OCI-LY7 (cell line): ENCODE results near the gene RGS10. TPM values are rescaled to one million over a fixed set of nuclear protein-coding genes. Genes with fewer than 3 reads are reported as not detected.

ENCODE experiments used
- BruUV-seq: library from RNA; stranded (reverse); fragments of 400-500 nt; replicated peaks from 2 replicates; lab custom pipeline; 2021; lab: Mats Ljungman, UMichigan
- CTCF ChIA-PET: fragments of 300-600 bp; sonication (Branson Sonifier 250); formaldehyde crosslinking; loops from one replicate; lab custom pipeline; 2022; ENCODE audit warnings: antibody characterized with exemption; ENCODE audit not compliant: unreplicated experiment; lab: Charles Lee
- POLR2A ChIA-PET: fragments of 300-600 bp; sonication (Branson Sonifier 250); formaldehyde crosslinking; loops from one replicate; lab custom pipeline; 2022; ENCODE audit warnings: antibody characterized with exemption; lab: Charles Lee
- DNase-seq: peaks from one replicate; pipeline ENCODE4 v3.0.0-alpha.2; 2015; ENCODE audit warnings: low spot score
- H2AFZ ChIP-seq: fragments of 200-600 bp; sonication (generic), shearing (Covaris generic); 2 replicates; pipeline ENCODE4 v1.6.1; 2014; ENCODE audit warnings: mild to moderate bottlenecking, antibody characterized with exemption, low read length, moderate library complexity
- H3K27ac ChIP-seq: fragments of 200-600 bp; sonication (generic); 2 replicates; pipeline ENCODE4 v1.5.1; 2014; ENCODE audit warnings: mixed run types, low read depth, mild to moderate bottlenecking, moderate library complexity, low read length, inconsistent platforms; ENCODE audit not compliant: poor library complexity, severe bottlenecking
- H3K36me3 ChIP-seq: fragments of 200-600 bp; sonication (generic); 2 replicates; pipeline ENCODE4 v1.6.1; 2014; ENCODE audit warnings: mild to moderate bottlenecking, antibody characterized with exemption, low read length, moderate library complexity, mixed read lengths; ENCODE audit not compliant: insufficient read depth
- H3K4me1 ChIP-seq: fragments of 200-600 bp; sonication (generic); 2 replicates; pipeline ENCODE4 v1.5.1; 2014; ENCODE audit warnings: mild to moderate bottlenecking, low read length; ENCODE audit not compliant: insufficient read depth, poor library complexity, severe bottlenecking
- H3K4me2 ChIP-seq: fragments of 200-600 bp; sonication (generic); 2 replicates; pipeline ENCODE4 v1.6.1; 2014; ENCODE audit warnings: mild to moderate bottlenecking, low read length
- H3K4me3 ChIP-seq: fragments of 200-600 bp; sonication (generic); 2 replicates; pipeline ENCODE4 v1.5.1; 2014; ENCODE audit warnings: mild to moderate bottlenecking, low read depth, low read length; ENCODE audit not compliant: poor library complexity, severe bottlenecking
- H3K79me2 ChIP-seq: fragments of 200-600 bp; sonication (generic); 2 replicates; pipeline ENCODE4 v1.6.1; 2016; ENCODE audit warnings: low read depth, mild to moderate bottlenecking, low read length, moderate library complexity, mixed read lengths; ENCODE audit not compliant: insufficient read depth
- H3K9me2 ChIP-seq: fragments of 200-600 bp; sonication (generic); 2 replicates; pipeline ENCODE4 v1.6.1; 2016; ENCODE audit warnings: mild to moderate bottlenecking, low read length, mixed read lengths; ENCODE audit not compliant: insufficient read depth
- H3K9me3 ChIP-seq: fragments of 200-600 bp; sonication (generic); 2 replicates; pipeline ENCODE4 v1.6.1; 2014; ENCODE audit warnings: mild to moderate bottlenecking, mixed run types, low read length, mixed read lengths
- H4K20me1 ChIP-seq: fragments of 200-600 bp; sonication (generic); 2 replicates; pipeline ENCODE4 v1.6.1; 2014; ENCODE audit warnings: mild to moderate bottlenecking, antibody characterized with exemption, low read length, moderate library complexity, mixed read lengths; ENCODE audit not compliant: insufficient read depth
- EZH2phosphoT487 ChIP-seq: fragments of 200-600 bp; sonication (generic); IDR thresholded peaks from 2 replicates; pipeline ENCODE4 v1.6.1; 2018; ENCODE audit warnings: low read depth, borderline replicate concordance, mild to moderate bottlenecking, mixed run types, antibody characterized with exemption, low read length, moderate library complexity, mixed read lengths
- intact Hi-C: fragments of 100-400 bp; cut with micrococcal nuclease; formaldehyde crosslinking; loops from one replicate; pipeline ENCODE4 v1.10.0; 2022; ENCODE audit not compliant: unreplicated experiment
- total RNA-seq, 2 experiments: library from RNA; depleted of rRNA in 1 of 2; stranded (reverse); fragments of >200 nt in 1 of 2; shearing (Covaris generic) in 1 of 2; gene quantifications; 2 replicates each; pipeline ENCODE4 v1.2.3, GENCODE V29; 2014 to 2022
- TF ChIP-seq, protein P1 (sequence below): fragments of 200-600 bp; sonication (generic); conservative IDR thresholded peaks from 2 replicates; pipeline ENCODE4 v1.5.1; 2014; ENCODE audit warnings: mild to moderate bottlenecking, antibody characterized with exemption, low read length, moderate library complexity, mixed read lengths

Gene RGS10
- total RNA-seq, 2 experiments from 2014 or later = 22.5 to 45.2 TPM

- no peak overlapping the region for H3K4me2 ChIP-seq
- no peak for TF ChIP-seq EZH2phosphoT487
- TF ChIP-seq, protein P1, sequence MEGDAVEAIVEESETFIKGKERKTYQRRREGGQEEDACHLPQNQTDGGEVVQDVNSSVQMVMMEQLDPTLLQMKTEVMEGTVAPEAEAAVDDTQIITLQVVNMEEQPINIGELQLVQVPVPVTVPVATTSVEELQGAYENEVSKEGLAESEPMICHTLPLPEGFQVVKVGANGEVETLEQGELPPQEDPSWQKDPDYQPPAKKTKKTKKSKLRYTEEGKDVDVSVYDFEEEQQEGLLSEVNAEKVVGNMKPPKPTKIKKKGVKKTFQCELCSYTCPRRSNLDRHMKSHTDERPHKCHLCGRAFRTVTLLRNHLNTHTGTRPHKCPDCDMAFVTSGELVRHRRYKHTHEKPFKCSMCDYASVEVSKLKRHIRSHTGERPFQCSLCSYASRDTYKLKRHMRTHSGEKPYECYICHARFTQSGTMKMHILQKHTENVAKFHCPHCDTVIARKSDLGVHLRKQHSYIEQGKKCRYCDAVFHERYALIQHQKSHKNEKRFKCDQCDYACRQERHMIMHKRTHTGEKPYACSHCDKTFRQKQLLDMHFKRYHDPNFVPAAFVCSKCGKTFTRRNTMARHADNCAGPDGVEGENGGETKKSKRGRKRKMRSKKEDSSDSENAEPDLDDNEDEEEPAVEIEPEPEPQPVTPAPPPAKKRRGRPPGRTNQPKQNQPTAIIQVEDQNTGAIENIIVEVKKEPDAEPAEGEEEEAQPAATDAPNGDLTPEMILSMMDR = no peak
- no peaks in the 10 kb centered on the region for H3K36me3 ChIP-seq
- no peaks in the 10 kb centered on the region for H4K20me1 ChIP-seq
- H3K4me3 ChIP-seq = no peak overlapping the region
- H3K9me2 ChIP-seq = no peaks in the 10 kb centered on the region
- H2AFZ ChIP-seq = no peak overlapping the region
- intact Hi-C loops = no loop called here
- no peaks in the 10 kb centered on the region for H3K9me3 ChIP-seq
- ChIA-PET POLR2A (interaction anchor here (0.5 to 0.7 kb wide), 2 partner anchors 92 to 149 kb away, joined by 3 read pairs; no protein-coding TSS in a partner anchor), CTCF (interaction anchor here (0.6 kb wide), 1 partner anchor 13 kb away, joined by 3 read pairs; the partner anchor contains the start of gene RGS10)
- no TSS peak for BruUV-seq
- H3K27ac ChIP-seq = no peak overlapping the region
- no peak for DNase-seq
- no peaks in the 10 kb centered on the region for H3K79me2 ChIP-seq
- H3K4me1 ChIP-seq = no peaks in the 10 kb centered on the region
Observed at GRCh38 chr10:119555178-119555784, 12.8 kb upstream of the RGS10 start.

DNA sequence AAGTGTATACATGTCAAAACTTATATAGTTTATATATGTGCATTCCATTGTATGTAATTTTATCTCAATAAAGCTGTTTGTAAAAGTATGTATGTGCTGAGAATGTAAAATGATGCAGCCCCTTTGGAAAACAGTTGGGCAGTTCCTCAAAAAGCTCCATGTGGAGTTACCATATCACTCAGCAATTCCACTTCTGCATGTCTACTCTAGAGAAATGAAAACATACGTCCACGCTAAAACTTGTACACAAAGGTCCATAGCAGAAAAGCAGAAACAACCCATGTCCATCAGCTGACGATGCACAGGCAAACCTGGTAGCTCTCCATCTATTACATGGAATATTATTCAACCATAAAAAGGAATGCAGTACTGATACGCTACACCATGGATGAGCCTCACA lies 8.3 kb upstream of the RGS10 start:
- Histone ChIP-seq H3K4me3 (no peak overlapping the region), H3K4me2 (no peak overlapping the region), H3K9me3 (no peaks in the 10 kb centered on the region), H3K27ac (no peak overlapping the region), H3K36me3 (no peaks in the 10 kb centered on the region), H3K4me1 (no peaks in the 10 kb centered on the region), H4K20me1 (no peaks in the 10 kb centered on the region), H2AFZ (no peak overlapping the region), H3K9me2 (no peaks in the 10 kb centered on the region), H3K79me2 (no peaks in the 10 kb centered on the region)
- POLR2A ChIA-PET = interaction anchor here (0.6 kb wide), 1 partner anchor 446 kb away, joined by 3 read pairs; no protein-coding TSS in a partner anchor
- intact Hi-C loops = no loop called here
- DNase-seq = no peak
- no TSS peak for BruUV-seq
- TF ChIP-seq EZH2phosphoT487 = no peak
- TF ChIP-seq, protein P1 = no peak
- CTCF ChIA-PET = no interaction called here
